ENCODE results near the gene LRP2BP.
"Not testable (repeated sequence)": the region's sequence is repeated elsewhere in the genome, so short reads cannot be mapped to it uniquely, and the experiment has no call there.

The LRP2BP gene

GRCh38 chr4:185361872-185362271 is 33.9 kb downstream of the LRP2BP start:
- DNase-seq (ENCODE audit: low spot score), result no peak

- no peak for DNase-seq (ENCODE audit: low spot score)
Measured at GRCh38 chr4:185359767-185360446, 35.8 kb downstream of the LRP2BP start.

DNA sequence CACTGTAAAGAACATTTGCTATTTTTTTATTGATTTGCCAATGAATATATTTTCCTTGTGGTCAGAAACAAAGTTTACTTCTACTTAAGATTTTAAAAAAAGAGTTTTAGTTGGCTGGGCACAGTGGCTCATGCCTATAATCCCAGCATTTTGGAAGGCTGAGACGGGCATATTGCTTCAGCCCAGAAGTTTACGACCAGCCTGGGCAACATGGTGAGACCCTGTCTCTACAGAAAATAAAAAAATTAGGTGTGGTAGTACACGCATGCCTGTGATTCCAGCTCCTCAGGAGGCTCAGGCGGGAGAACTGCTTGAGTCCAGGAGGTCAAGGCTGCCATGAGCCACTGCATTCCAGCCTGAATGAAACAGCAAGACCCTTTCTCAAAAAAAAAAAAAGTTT is 36.8 kb downstream of the LRP2BP start:
- DNase-seq (ENCODE audit: low spot score), result no peak

DNA sequence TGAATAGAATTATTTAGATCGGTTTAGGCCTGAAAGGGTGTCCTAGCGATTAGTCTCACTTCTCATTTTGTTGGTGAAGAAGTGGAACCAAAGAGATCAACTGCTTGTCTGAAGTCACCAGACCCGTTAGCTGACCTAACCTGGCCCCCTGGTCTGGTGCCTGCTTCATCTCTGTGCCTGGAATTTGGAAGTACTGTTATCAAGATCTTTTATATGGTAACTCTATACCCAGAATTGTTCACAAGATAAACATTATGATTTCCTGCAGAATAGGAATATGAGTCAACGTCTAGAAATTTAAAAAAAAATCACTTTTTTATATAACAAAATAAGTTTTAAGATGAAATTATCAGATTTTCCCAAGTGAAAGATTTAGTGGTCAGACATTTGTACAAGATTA is 37.2 kb downstream of the LRP2BP start:
- DNase-seq (ENCODE audit: low spot score), result no peak

DNA sequence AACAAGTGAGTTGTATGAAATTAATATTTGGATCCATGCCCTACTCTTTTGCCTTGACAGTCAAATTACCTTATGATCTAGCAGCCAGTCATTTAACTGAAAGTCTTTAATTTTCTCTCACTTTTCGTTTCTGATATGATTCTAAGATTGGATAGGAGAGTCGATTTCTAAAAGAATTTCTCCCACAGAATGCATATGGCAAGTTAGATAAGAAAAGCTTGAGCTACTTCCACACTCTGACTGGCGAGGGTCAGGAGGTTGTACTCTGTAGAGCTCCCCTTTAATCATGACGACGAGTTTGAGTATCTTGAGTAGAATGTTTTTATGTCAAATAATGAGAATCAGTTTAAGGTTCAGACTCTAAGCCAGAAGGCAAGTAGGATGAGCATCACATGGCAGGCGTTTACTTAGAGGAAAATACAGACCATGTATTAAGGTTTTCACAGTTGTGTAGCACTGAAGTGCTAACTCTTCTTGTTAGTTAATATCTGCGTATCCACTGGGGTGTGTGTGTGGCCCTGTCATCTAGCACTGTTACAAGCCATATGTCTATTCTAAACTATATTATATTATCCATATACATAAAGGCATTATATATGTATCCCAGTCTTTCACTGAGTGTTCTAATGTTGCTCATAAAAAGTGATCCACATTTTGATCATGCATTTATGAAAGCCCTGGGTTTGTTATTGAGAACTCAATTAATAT is 37.8 kb downstream of the LRP2BP start:
- DNase-seq (ENCODE audit: low spot score), result no peak

GRCh38 chr4:185357211-185357610 is 38.5 kb downstream of the LRP2BP start:
- no peak for DNase-seq (ENCODE audit: low spot score)

DNA sequence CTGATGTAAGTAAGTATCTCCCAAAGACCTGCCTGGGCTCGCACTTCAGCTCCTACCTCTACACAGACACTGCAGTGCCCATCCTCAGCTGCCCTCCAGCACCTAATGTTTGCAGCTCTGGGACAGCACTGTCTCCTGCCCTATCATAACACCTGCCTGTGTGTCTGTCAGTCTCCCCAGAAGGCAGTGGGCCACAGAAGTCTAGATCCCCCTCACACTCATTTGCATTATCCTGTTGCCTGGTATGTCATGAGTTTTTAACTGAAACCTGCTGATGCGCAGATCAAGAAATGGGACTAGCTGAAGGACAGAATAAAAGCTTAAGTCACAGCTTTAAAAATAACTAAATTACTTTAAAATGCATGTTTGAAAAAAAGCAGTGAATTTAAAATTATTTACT is 43.0 kb downstream of the LRP2BP start:
- DNase-seq (ENCODE audit: low spot score), result no peak

GRCh38 chr4:185352202-185352601 is 43.5 kb downstream of the LRP2BP start:
- DNase-seq (ENCODE audit: low spot score), result no peak

GRCh38 chr4:185351691-185352090 is 44.0 kb downstream of the LRP2BP start:
- DNase-seq (ENCODE audit: low spot score), result no peak

- DNase-seq (ENCODE audit: low spot score), result no peak
Measured at GRCh38 chr4:185346975-185347601, 48.6 kb downstream of the LRP2BP start.

GRCh38 chr4:185344743-185345538 is 50.8 kb downstream of the LRP2BP start:
- DNase-seq (ENCODE audit: low spot score), result no peak

- DNase-seq (ENCODE audit: low spot score), result no peak
Measured at GRCh38 chr4:185343726-185344581, 51.8 kb downstream of the LRP2BP start.

- DNase-seq (ENCODE audit: low spot score), result no peak
Measured at GRCh38 chr4:185341841-185342240, 53.9 kb downstream of the LRP2BP start.

DNA sequence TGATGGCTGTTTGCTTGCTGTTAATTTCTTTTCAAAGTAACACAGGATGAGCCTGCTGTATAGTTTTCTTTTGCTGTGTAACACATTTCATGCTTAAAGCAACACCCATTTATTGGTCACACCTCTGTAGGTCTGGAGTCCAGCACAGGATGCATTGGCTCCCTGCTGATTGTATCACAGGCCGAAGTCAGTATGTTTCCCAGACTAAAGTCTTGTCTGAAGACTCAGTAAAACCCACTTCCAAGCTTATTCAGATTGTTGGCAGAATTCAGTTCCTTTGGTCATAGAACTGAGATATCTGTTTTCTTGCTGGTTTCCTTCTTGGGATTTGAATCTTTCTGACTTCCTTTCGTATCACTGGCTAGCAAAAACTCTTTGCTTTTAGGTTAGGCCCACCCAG is 54.3 kb downstream of the LRP2BP start:
- no peak for DNase-seq (ENCODE audit: low spot score)

GRCh38 chr4:185339941-185340340 is 55.8 kb downstream of the LRP2BP start:
- no peak for DNase-seq (ENCODE audit: low spot score)

GRCh38 chr4:185335579-185335978 is 60.1 kb downstream of the LRP2BP start:
- no peak for DNase-seq (ENCODE audit: low spot score)

DNA sequence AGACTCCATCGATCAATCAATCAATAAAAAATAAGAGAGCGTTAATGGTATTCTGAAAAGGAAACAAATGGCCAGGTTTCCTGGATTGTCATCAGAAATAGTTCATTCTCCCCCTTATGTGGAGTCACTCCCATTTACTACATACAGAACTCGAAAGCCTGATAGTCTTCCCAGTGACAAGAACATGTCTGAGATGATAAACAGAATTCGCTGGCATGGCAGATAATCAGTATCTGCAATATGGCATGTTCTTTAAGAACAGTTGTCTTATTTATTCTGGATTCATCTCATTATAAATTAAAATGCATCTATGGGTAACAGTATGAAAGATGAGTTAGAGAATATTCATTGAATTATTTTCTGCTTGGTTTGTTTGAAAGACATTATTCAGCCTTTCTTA is 61.4 kb downstream of the LRP2BP start:
- no peak for DNase-seq (ENCODE audit: low spot score)

DNA sequence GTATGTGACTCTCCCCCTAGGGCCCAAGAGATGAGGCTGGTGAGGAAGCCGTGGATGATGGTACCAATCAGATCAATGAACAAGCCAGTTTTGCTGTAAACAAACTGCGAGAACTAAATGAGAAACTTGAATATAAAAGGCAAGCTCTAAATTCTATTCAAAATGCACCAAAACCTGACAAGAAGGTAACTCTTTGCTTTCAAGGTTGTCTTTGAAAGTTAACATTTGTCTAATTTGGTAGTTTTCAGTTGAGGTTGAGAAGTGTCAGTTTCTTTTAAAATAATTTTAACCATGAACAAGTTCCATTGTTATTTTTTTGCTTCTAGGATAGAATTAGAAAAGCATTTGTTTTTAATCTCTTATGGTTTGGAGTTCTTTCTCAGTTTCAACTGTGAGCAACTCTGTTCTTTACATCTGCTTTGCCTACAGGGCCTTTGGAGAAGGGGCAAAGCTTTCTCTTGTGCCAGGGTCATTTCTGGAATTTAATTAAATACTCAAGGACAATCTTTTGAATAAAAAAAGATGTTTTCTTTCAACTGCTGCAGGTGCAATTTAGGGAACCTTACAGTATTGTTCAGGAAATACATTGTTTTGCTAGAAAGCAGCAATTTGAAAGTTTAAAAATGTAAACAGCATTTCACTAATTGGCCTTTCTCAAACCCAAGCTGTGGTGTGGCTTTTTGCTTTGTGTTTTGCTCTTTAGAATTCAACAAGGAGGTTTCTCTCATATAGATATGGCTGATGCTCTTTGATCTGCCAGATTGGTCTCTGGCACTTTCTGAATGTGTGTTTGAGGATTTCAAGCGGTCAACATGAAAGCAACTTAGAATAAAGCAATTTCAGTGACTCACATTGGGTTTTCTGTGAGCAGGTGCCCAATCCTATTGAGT is 62.9 kb downstream of the LRP2BP start:
- DNase-seq (ENCODE audit: low spot score), result no peak

DNA sequence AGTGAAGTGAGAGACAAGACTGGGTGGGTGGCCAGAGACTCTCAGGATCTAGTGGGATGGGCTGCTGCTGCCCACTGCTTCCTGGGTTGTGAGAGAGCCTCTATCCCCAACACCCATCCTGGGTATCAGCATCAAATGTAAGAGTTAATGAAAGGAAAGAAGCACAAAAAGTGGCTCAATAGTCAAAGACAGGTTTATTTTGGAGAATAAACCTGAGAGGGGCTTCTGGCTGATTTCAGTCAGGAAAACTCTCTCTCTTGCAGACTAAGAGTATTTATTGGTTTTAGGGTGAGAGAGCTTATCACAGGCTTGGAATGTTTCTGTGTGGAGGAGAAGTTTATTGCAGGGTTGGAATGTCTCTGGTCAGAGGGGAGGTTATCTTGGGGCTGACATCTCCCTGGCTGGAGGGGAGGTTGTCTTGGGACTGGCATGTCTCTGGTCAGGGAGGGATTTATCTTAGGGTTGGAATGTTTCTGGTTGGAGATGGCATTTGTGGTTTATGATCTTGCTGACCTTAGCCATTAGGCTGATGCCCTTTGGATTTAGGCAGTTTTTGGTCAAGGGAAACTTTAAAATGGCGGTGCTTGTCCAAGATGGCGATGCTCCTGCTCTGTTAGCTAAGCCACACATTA is 65.7 kb downstream of the LRP2BP start:
- DNase-seq (ENCODE audit: low spot score), result not testable (repeated sequence)

GRCh38 chr4:185328586-185328985 is 67.1 kb downstream of the LRP2BP start:
- no peak for DNase-seq (ENCODE audit: low spot score)
